Loucy (cell line): ENCODE results near the gene MYO3B.

Experiments
- H2AFZ ChIP-seq: fragments of 200-600 bp; sonication (generic); 2 replicates; pipeline ENCODE4 v1.6.0; 2016; ENCODE audit warnings: antibody characterized with exemption, mild to moderate bottlenecking, low read length, moderate library complexity
- H3F3A ChIP-seq: fragments of 200-600 bp; 2 replicates; pipeline ENCODE4 v1.6.0; 2016; ENCODE audit warnings: antibody characterized with exemption, low read depth, mild to moderate bottlenecking
- H3K27me3 ChIP-seq: fragments of 200-600 bp; sonication (generic); 2 replicates; pipeline ENCODE4 v1.6.1; 2014; ENCODE audit warnings: low read length, mild to moderate bottlenecking; ENCODE audit not compliant: insufficient read depth, poor library complexity, severe bottlenecking
- H3K36me3 ChIP-seq: fragments of 200-600 bp; sonication (generic); 2 replicates; pipeline ENCODE4 v1.6.1; 2016; ENCODE audit warnings: low read length; ENCODE audit not compliant: insufficient read depth
- H3K4me1 ChIP-seq: fragments of 200-600 bp; sonication (generic); 2 replicates; pipeline ENCODE4 v1.5.1; 2014; ENCODE audit warnings: low read length, mild to moderate bottlenecking; ENCODE audit not compliant: insufficient read depth, poor library complexity, severe bottlenecking
- H3K4me2 ChIP-seq: fragments of 200-600 bp; sonication (generic); 2 replicates; pipeline ENCODE4 v1.6.0; 2014; ENCODE audit warnings: antibody characterized with exemption, low read length, low read depth, mild to moderate bottlenecking; ENCODE audit not compliant: poor library complexity, severe bottlenecking
- H3K4me3 ChIP-seq: fragments of 200-600 bp; sonication (generic); 2 replicates; pipeline ENCODE4 v1.5.1; 2014; ENCODE audit warnings: low read length, mild to moderate bottlenecking, mixed read lengths; ENCODE audit not compliant: poor library complexity, severe bottlenecking
- H3K79me2 ChIP-seq: fragments of 200-600 bp; sonication (generic); 2 replicates; pipeline ENCODE4 v1.6.1; 2014; ENCODE audit warnings: low read length; ENCODE audit not compliant: insufficient read depth
- H3K9ac ChIP-seq: fragments of 200-600 bp; sonication (generic); 2 replicates; pipeline ENCODE4 v1.6.0; 2014; ENCODE audit warnings: mild to moderate bottlenecking, low read depth, low read length, moderate library complexity; ENCODE audit not compliant: poor library complexity, severe bottlenecking
- H3K9me2 ChIP-seq: fragments of 200-600 bp; sonication (generic); replicated peaks from 2 replicates; pipeline ENCODE4 v1.6.1; 2016; ENCODE audit warnings: low read depth, low read length, mixed read lengths
- H3K9me3 ChIP-seq: fragments of 200-600 bp; sonication (generic); 2 replicates; pipeline ENCODE4 v1.6.1; 2014; ENCODE audit warnings: mild to moderate bottlenecking, antibody characterized with exemption, low read length, low read depth; ENCODE audit not compliant: insufficient read depth
- H4K20me1 ChIP-seq: fragments of 200-600 bp; sonication (generic); 2 replicates; pipeline ENCODE4 v1.6.0; 2014; ENCODE audit warnings: antibody characterized with exemption, low read length, mild to moderate bottlenecking; ENCODE audit not compliant: insufficient read depth, poor library complexity, severe bottlenecking
- CTCF ChIP-seq: fragments of 200-600 bp; sonication (generic); conservative IDR thresholded peaks from 2 replicates; pipeline ENCODE4 v1.5.1; 2014; ENCODE audit warnings: mild to moderate bottlenecking, antibody characterized with exemption, low read length
- EZH2phosphoT487 ChIP-seq: fragments of 200-600 bp; IDR thresholded peaks from 2 replicates; pipeline ENCODE4 v1.6.1; 2018; ENCODE audit warnings: antibody characterized with exemption, mild to moderate bottlenecking, moderate library complexity, borderline replicate concordance

The MYO3B gene

GRCh38 chr2:170313992-170314348, 136.0 kb downstream of the MYO3B start:
- no peaks in the 10 kb centered on the region for H3K79me2 ChIP-seq
- H3F3A ChIP-seq = no peaks in the 10 kb centered on the region
- no peaks in the 10 kb centered on the region for H3K9me3 ChIP-seq
- no peak for TF ChIP-seq CTCF
- no peak for TF ChIP-seq EZH2phosphoT487
- peaks cover 5% of the 10 kb centered on the region for H3K4me1 ChIP-seq
- no peak overlapping the region for H3K4me2 ChIP-seq
- no peaks in the 10 kb centered on the region for H4K20me1 ChIP-seq
- H3K36me3 ChIP-seq = no peaks in the 10 kb centered on the region
- H3K9me2 ChIP-seq = no peaks in the 10 kb centered on the region
- H3K27me3 ChIP-seq = no peaks in the 10 kb centered on the region
- H3K4me3 ChIP-seq = no peak overlapping the region
- no peak overlapping the region for H3K9ac ChIP-seq
- no peak overlapping the region for H2AFZ ChIP-seq

GRCh38 chr2:170314744-170315447, 136.9 kb downstream of the MYO3B start:
- no peaks in the 10 kb centered on the region for H3F3A ChIP-seq
- no peak overlapping the region for H3K4me3 ChIP-seq
- H2AFZ ChIP-seq = no peak overlapping the region
- no peak for TF ChIP-seq EZH2phosphoT487
- no peak for TF ChIP-seq CTCF
- H3K4me1 ChIP-seq = peaks cover 5% of the 10 kb centered on the region
- no peak overlapping the region for H3K4me2 ChIP-seq
- H3K9ac ChIP-seq = no peak overlapping the region
- no peaks in the 10 kb centered on the region for H3K9me2 ChIP-seq
- no peaks in the 10 kb centered on the region; the same call in 1 of the 2 replicates for H3K9me3 ChIP-seq
- no peaks in the 10 kb centered on the region for H3K36me3 ChIP-seq
- no peaks in the 10 kb centered on the region for H3K79me2 ChIP-seq
- H3K27me3 ChIP-seq = no peaks in the 10 kb centered on the region
- H4K20me1 ChIP-seq = no peaks in the 10 kb centered on the region

GRCh38 chr2:170320948-170321347, 143.0 kb downstream of the MYO3B start:
- TF ChIP-seq EZH2phosphoT487 = no peak
- TF ChIP-seq CTCF = no peak
- no peak overlapping the region for H3K9ac ChIP-seq
- no peaks in the 10 kb centered on the region; the same call in 1 of the 2 replicates for H3K9me3 ChIP-seq
- H4K20me1 ChIP-seq = no peaks in the 10 kb centered on the region
- no peaks in the 10 kb centered on the region for H3K79me2 ChIP-seq
- peaks cover 5% of the 10 kb centered on the region for H3K4me1 ChIP-seq
- no peaks in the 10 kb centered on the region for H3K27me3 ChIP-seq
- no peak overlapping the region for H3K4me3 ChIP-seq
- H3K36me3 ChIP-seq = no peaks in the 10 kb centered on the region
- no peaks in the 10 kb centered on the region for H3K9me2 ChIP-seq
- no peaks in the 10 kb centered on the region for H3F3A ChIP-seq
- H3K4me2 ChIP-seq = no peak overlapping the region
- H2AFZ ChIP-seq = no peak overlapping the region
